Measurements from ENCODE around the gene CDH13. TPM values are rescaled to one million over a fixed set of nuclear protein-coding genes. Genes with fewer than 3 reads are reported as not detected.

CDH13 gene
- total RNA-seq, 2 donors from 2014 or later: 2.9 TPM; not detected in 1

- no peak for DNase-seq
- ATAC-seq: no peak
- H3K9me3 ChIP-seq: no peaks in the 10 kb centered on the region
- no peaks in the 10 kb centered on the region for H3K4me1 ChIP-seq
- H3K4me3 ChIP-seq: no peak overlapping the region
- no peak overlapping the region for H3K27ac ChIP-seq
- TF ChIP-seq POLR2A (IDR thresholded peaks at IDR 0.05) (no peak), CTCF (IDR thresholded peaks at IDR 0.05) (no peak)
- intact Hi-C loops (cut with DNase I): no loop called here
- no peaks in the 10 kb centered on the region for H3K36me3 ChIP-seq (replicated peaks in 1 of 2; ENCODE audit: insufficient read depth in 1 of 2, low read depth in 2 of 2)
- H3K27me3 ChIP-seq: no peaks in the 10 kb centered on the region
Observed at GRCh38 chr16:83661656-83662055, 1034.9 kb downstream of the CDH13 start.

DNA sequence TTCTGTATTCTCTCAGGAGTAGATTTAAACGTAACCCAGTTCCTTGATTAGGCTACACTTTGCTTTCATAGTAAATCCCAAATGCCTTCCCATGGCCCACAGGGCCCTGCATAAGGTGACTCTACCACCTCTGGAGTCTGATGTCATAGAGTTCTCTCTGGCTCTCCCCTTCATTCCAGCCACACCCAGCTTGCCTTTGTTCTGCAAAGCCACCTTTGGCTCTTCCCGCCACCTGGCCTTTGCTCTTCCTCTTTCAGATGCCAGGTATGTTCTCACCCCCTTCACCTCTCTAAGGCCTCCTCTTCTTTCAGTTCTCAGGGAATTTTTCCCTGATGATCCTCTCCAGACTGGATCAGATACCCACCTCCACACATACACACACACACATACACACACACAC lies 1039.7 kb downstream of the CDH13 start:
- intact Hi-C loops (cut with DNase I): no loop called here
- DNase-seq (no peak), ATAC-seq (no peak)
- Histone ChIP-seq H3K4me3 (no peak overlapping the region), H3K27me3 (no peaks in the 10 kb centered on the region), H3K36me3 (replicated peaks in 1 of 2; ENCODE audit: insufficient read depth in 1 of 2, low read depth in 2 of 2) (no peaks in the 10 kb centered on the region), H3K9me3 (no peaks in the 10 kb centered on the region), H3K4me1 (no peaks in the 10 kb centered on the region), H3K27ac (no peak overlapping the region)
- WGBS, 2 donors: 56 to 60% methylated on average over 2 of the region's 2 CpGs
- TF ChIP-seq CTCF (IDR thresholded peaks at IDR 0.05): no peak
- no peak for TF ChIP-seq POLR2A (IDR thresholded peaks at IDR 0.05)

DNA sequence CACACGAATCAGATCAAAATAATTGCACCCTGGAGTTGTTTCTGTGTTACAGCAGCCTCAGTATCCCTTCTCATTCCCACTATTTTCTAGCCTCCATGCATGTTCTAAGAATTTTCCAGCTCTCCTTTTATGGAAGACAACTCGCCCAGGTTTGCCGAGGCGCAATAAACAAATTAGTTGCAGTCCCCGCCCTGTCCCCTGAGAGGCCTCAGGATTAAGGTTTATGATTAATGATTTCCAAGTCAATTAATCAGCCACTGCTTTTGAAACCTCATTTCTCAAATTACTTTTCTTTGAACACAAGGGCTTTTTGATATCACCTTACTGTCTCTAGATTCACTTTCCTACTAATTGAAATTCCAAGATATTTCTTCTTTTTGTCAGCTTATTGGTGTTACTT lies 1042.7 kb downstream of the CDH13 start:
- 44 to 45% methylated on average over 5 of the region's 5 CpGs for WGBS, 2 donors

DNA sequence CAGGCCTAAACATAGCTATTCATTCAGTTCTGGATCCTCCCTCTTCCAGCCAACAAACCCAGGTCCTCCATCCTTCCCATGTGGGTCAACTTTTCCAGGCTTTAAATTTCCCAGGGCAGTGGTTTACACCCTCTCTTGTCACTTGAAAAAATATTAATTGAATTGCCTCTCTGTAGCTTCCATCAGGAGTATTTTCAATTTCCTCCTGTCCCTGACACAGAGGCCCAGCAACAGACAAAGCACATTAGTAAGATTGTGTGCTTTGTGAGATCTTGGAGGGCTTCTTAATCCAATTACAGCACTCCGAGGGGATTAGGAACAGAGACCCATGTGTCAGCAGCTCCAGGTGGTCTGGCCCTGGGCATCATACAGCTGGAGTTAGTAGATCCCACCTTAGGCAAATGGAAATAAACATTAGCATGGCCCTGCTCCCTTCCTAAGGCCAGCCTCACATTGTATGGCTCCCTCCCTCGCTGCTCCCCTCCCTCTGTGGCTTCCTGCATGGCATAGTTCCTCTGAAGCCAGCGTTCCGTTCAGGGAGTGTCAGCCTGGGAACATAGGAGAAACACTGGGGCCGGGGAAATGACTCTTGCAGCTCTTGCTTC lies 1048.3 kb downstream of the CDH13 start:
- TF ChIP-seq CTCF (IDR thresholded peaks at IDR 0.05): no peak
- TF ChIP-seq POLR2A (IDR thresholded peaks at IDR 0.05): no peak
- Histone ChIP-seq H3K36me3 (replicated peaks in 1 of 2; ENCODE audit: insufficient read depth in 1 of 2, low read depth in 2 of 2) (no peaks in the 10 kb centered on the region), H3K4me3 (no peak overlapping the region), H3K4me1 (no peaks in the 10 kb centered on the region), H3K27me3 (no peaks in the 10 kb centered on the region), H3K27ac (no peak overlapping the region), H3K9me3 (no peaks in the 10 kb centered on the region)
- ATAC-seq: no peak
- 13 to 23% methylated on average over 5 of the region's 5 CpGs for WGBS, 2 donors
- no peak for DNase-seq
- intact Hi-C loops (cut with DNase I): no loop called here

More for the DNA sequence above, 1042.7 kb downstream of the CDH13 start:
- Histone ChIP-seq H3K4me1 (no peaks in the 10 kb centered on the region), H3K4me3 (no peak overlapping the region), H3K36me3 (replicated peaks in 1 of 2; ENCODE audit: insufficient read depth in 1 of 2, low read depth in 2 of 2) (no peaks in the 10 kb centered on the region), H3K27me3 (no peaks in the 10 kb centered on the region), H3K27ac (no peak overlapping the region), H3K9me3 (no peaks in the 10 kb centered on the region)
- ATAC-seq (no peak), DNase-seq (no peak)
- TF ChIP-seq CTCF (IDR thresholded peaks at IDR 0.05) (no peak), POLR2A (IDR thresholded peaks at IDR 0.05) (no peak)
- intact Hi-C loops (cut with DNase I): no loop called here

- DNase-seq (no peak), ATAC-seq (no peak)
- Histone ChIP-seq H3K4me1 (no peaks in the 10 kb centered on the region), H3K27me3 (no peaks in the 10 kb centered on the region), H3K27ac (no peak overlapping the region), H3K36me3 (replicated peaks in 1 of 2; ENCODE audit: insufficient read depth in 1 of 2, low read depth in 2 of 2) (no peaks in the 10 kb centered on the region), H3K4me3 (no peak overlapping the region), H3K9me3 (no peaks in the 10 kb centered on the region)
- 72 to 74% methylated on average over 6 of the region's 6 CpGs for WGBS, 2 donors
- intact Hi-C loops (cut with DNase I): no loop called here
- TF ChIP-seq POLR2A (IDR thresholded peaks at IDR 0.05): no peak
- TF ChIP-seq CTCF (IDR thresholded peaks at IDR 0.05): no peak
Observed at GRCh38 chr16:83676086-83676485, 1049.3 kb downstream of the CDH13 start.

Measured in body of pancreas (tissue), 4 donors.